Measurements from ENCODE around the gene CAB39L.
"Not testable (repeated sequence)": the region's sequence is repeated elsewhere in the genome, so short reads cannot be mapped to it uniquely, and the experiment has no call there.

The CAB39L gene

GRCh38 chr13:49343255-49343654 is 100.6 kb downstream of the CAB39L start:
- no peaks in the 10 kb centered on the region for H3K36me3 ChIP-seq (ENCODE audit: insufficient read depth, low read length)
- H3K9me3 ChIP-seq (ENCODE audit: insufficient read depth, low read depth, low read length): no peaks in the 10 kb centered on the region
- no peak overlapping the region for H3K4me3 ChIP-seq (ENCODE audit: low read length)
- no peak overlapping the region for H3K9ac ChIP-seq (ENCODE audit: low read depth, low read length)
- no peak overlapping the region for H3K27ac ChIP-seq (ENCODE audit: low read depth, low read length)
- WGBS: 81% methylated on average over 2 of the region's 3 CpGs
- H3K4me1 ChIP-seq (ENCODE audit: insufficient read depth, low read length): no peaks in the 10 kb centered on the region
- no peaks in the 10 kb centered on the region for H3K27me3 ChIP-seq (ENCODE audit: insufficient read depth, low read length)

GRCh38 chr13:49342454-49342853 is 101.4 kb downstream of the CAB39L start:
- Histone ChIP-seq H3K9me3 (ENCODE audit: insufficient read depth, low read depth, low read length) (no peaks in the 10 kb centered on the region), H3K36me3 (ENCODE audit: insufficient read depth, low read length) (no peaks in the 10 kb centered on the region), H3K4me1 (ENCODE audit: insufficient read depth, low read length) (no peaks in the 10 kb centered on the region), H3K9ac (ENCODE audit: low read depth, low read length) (no peak overlapping the region), H3K4me3 (ENCODE audit: low read length) (no peak overlapping the region), H3K27me3 (ENCODE audit: insufficient read depth, low read length) (no peaks in the 10 kb centered on the region), H3K27ac (ENCODE audit: low read depth, low read length) (no peak overlapping the region)
- WGBS: no CpG with 5 or more reads among the region's 2 CpGs

GRCh38 chr13:49341941-49342340 is 101.9 kb downstream of the CAB39L start:
- H3K27ac ChIP-seq (ENCODE audit: low read depth, low read length): no peak overlapping the region

GRCh38 chr13:49341517-49341916 is 102.3 kb downstream of the CAB39L start:
- H3K4me1 ChIP-seq (ENCODE audit: insufficient read depth, low read length): no peaks in the 10 kb centered on the region
- WGBS: 93% methylated on average over 3 of the region's 3 CpGs
- H3K9me3 ChIP-seq (ENCODE audit: insufficient read depth, low read depth, low read length): no peaks in the 10 kb centered on the region
- no peaks in the 10 kb centered on the region for H3K36me3 ChIP-seq (ENCODE audit: insufficient read depth, low read length)
- H3K4me3 ChIP-seq (ENCODE audit: low read length): no peak overlapping the region
- H3K9ac ChIP-seq (ENCODE audit: low read depth, low read length): no peak overlapping the region
- no peak overlapping the region for H3K27ac ChIP-seq (ENCODE audit: low read depth, low read length)
- no peaks in the 10 kb centered on the region for H3K27me3 ChIP-seq (ENCODE audit: insufficient read depth, low read length)

More at GRCh38 chr13:49341941-49342340, 101.9 kb downstream of the CAB39L start:
- no peaks in the 10 kb centered on the region for H3K27me3 ChIP-seq (ENCODE audit: insufficient read depth, low read length)
- H3K36me3 ChIP-seq (ENCODE audit: insufficient read depth, low read length): no peaks in the 10 kb centered on the region
- no peak overlapping the region for H3K9ac ChIP-seq (ENCODE audit: low read depth, low read length)
- H3K9me3 ChIP-seq (ENCODE audit: insufficient read depth, low read depth, low read length): no peaks in the 10 kb centered on the region
- H3K4me1 ChIP-seq (ENCODE audit: insufficient read depth, low read length): no peaks in the 10 kb centered on the region
- no peak overlapping the region for H3K4me3 ChIP-seq (ENCODE audit: low read length)

GRCh38 chr13:49340161-49340560 is 103.7 kb downstream of the CAB39L start:
- H3K9ac ChIP-seq (ENCODE audit: low read depth, low read length): no peak overlapping the region
- no peak overlapping the region for H3K27ac ChIP-seq (ENCODE audit: low read depth, low read length)
- WGBS: 95% methylated on average over 9 of the region's 10 CpGs
- H3K36me3 ChIP-seq (ENCODE audit: insufficient read depth, low read length): no peaks in the 10 kb centered on the region
- H3K27me3 ChIP-seq (ENCODE audit: insufficient read depth, low read length): no peaks in the 10 kb centered on the region
- H3K4me3 ChIP-seq (ENCODE audit: low read length): no peak overlapping the region
- no peaks in the 10 kb centered on the region for H3K4me1 ChIP-seq (ENCODE audit: insufficient read depth, low read length)
- H3K9me3 ChIP-seq (ENCODE audit: insufficient read depth, low read depth, low read length): no peaks in the 10 kb centered on the region

- H3K9ac ChIP-seq (ENCODE audit: low read depth, low read length): no peak overlapping the region
- no peaks in the 10 kb centered on the region for H3K36me3 ChIP-seq (ENCODE audit: insufficient read depth, low read length)
- no peaks in the 10 kb centered on the region for H3K9me3 ChIP-seq (ENCODE audit: insufficient read depth, low read depth, low read length)
- no peak overlapping the region for H3K4me3 ChIP-seq (ENCODE audit: low read length)
- no peak overlapping the region for H3K27ac ChIP-seq (ENCODE audit: low read depth, low read length)
- 95% methylated on average over 4 of the region's 4 CpGs for WGBS
- no peaks in the 10 kb centered on the region for H3K27me3 ChIP-seq (ENCODE audit: insufficient read depth, low read length)
- no peaks in the 10 kb centered on the region for H3K4me1 ChIP-seq (ENCODE audit: insufficient read depth, low read length)
These were observed 107.2 kb downstream of the CAB39L start for GRCh38 chr13:49336655-49337054.

- Histone ChIP-seq H3K27me3 (ENCODE audit: insufficient read depth, low read length) (no peaks in the 10 kb centered on the region), H3K4me3 (ENCODE audit: low read length) (no peak overlapping the region), H3K27ac (ENCODE audit: low read depth, low read length) (no peak overlapping the region), H3K4me1 (ENCODE audit: insufficient read depth, low read length) (no peaks in the 10 kb centered on the region), H3K9me3 (ENCODE audit: insufficient read depth, low read depth, low read length) (no peaks in the 10 kb centered on the region), H3K36me3 (ENCODE audit: insufficient read depth, low read length) (no peaks in the 10 kb centered on the region), H3K9ac (ENCODE audit: low read depth, low read length) (no peak overlapping the region)
- WGBS: no CpG with 5 or more reads among the region's 1 CpG
These were observed 113.4 kb downstream of the CAB39L start for GRCh38 chr13:49330546-49330864.

GRCh38 chr13:49329831-49330545 is 113.9 kb downstream of the CAB39L start:
- 85% methylated on average over 8 of the region's 8 CpGs for WGBS
- Histone ChIP-seq H3K9me3 (ENCODE audit: insufficient read depth, low read depth, low read length) (no peaks in the 10 kb centered on the region), H3K4me1 (ENCODE audit: insufficient read depth, low read length) (no peaks in the 10 kb centered on the region), H3K27ac (ENCODE audit: low read depth, low read length) (no peak overlapping the region), H3K27me3 (ENCODE audit: insufficient read depth, low read length) (no peaks in the 10 kb centered on the region), H3K36me3 (ENCODE audit: insufficient read depth, low read length) (no peaks in the 10 kb centered on the region), H3K9ac (ENCODE audit: low read depth, low read length) (no peak overlapping the region), H3K4me3 (ENCODE audit: low read length) (no peak overlapping the region)

GRCh38 chr13:49327145-49327544 is 116.7 kb downstream of the CAB39L start:
- H3K9me3 ChIP-seq (ENCODE audit: insufficient read depth, low read depth, low read length); H3K36me3 ChIP-seq (ENCODE audit: insufficient read depth, low read length); H3K9ac ChIP-seq (ENCODE audit: low read depth, low read length); H3K27ac ChIP-seq (ENCODE audit: low read depth, low read length); H3K4me3 ChIP-seq (ENCODE audit: low read length); H3K27me3 ChIP-seq (ENCODE audit: insufficient read depth, low read length); H3K4me1 ChIP-seq (ENCODE audit: insufficient read depth, low read length): not testable (repeated sequence)
- 96% methylated on average over 3 of the region's 3 CpGs for WGBS

- Histone ChIP-seq H3K4me1 (ENCODE audit: insufficient read depth, low read length) (no peaks in the 10 kb centered on the region), H3K36me3 (ENCODE audit: insufficient read depth, low read length) (no peaks in the 10 kb centered on the region), H3K9me3 (ENCODE audit: insufficient read depth, low read depth, low read length) (no peaks in the 10 kb centered on the region), H3K4me3 (ENCODE audit: low read length) (no peak overlapping the region), H3K27me3 (ENCODE audit: insufficient read depth, low read length) (no peaks in the 10 kb centered on the region), H3K9ac (ENCODE audit: low read depth, low read length) (no peak overlapping the region), H3K27ac (ENCODE audit: low read depth, low read length) (no peak overlapping the region)
- WGBS: 84% methylated on average over 7 of the region's 7 CpGs
These were observed 117.5 kb downstream of the CAB39L start for GRCh38 chr13:49326222-49326917.

- no peaks in the 10 kb centered on the region for H3K36me3 ChIP-seq (ENCODE audit: insufficient read depth, low read length)
- no peak overlapping the region for H3K9ac ChIP-seq (ENCODE audit: low read depth, low read length)
- 94% methylated on average over 7 of the region's 7 CpGs for WGBS
- H3K27me3 ChIP-seq (ENCODE audit: insufficient read depth, low read length): no peaks in the 10 kb centered on the region
- no peaks in the 10 kb centered on the region for H3K9me3 ChIP-seq (ENCODE audit: insufficient read depth, low read depth, low read length)
- no peak overlapping the region for H3K4me3 ChIP-seq (ENCODE audit: low read length)
- no peaks in the 10 kb centered on the region for H3K4me1 ChIP-seq (ENCODE audit: insufficient read depth, low read length)
- H3K27ac ChIP-seq (ENCODE audit: low read depth, low read length): no peak overlapping the region
These were observed 120.5 kb downstream of the CAB39L start for GRCh38 chr13:49323344-49323743.

All from HUES64 (cell line).